ENCODE results near the gene IL17RA.

- TF ChIP-seq EZH2 (IDR thresholded peaks at IDR 0.05; ENCODE audit: insufficient read depth, poor library complexity, severe bottlenecking): no peak
- no peak for TF ChIP-seq EZH2phosphoT487 (IDR thresholded peaks at IDR 0.05; ENCODE audit: insufficient read depth, low read depth)
Observed at GRCh38 chr22:17152340-17152739, 67.5 kb downstream of the IL17RA start.

Measured in GM23248 (cell line).